ENCODE data around the gene WBP2NL. TPM values are rescaled to one million over a fixed set of nuclear protein-coding genes. Genes with fewer than 3 reads are reported as not detected.
A peak's percentile ranks its signal among the peaks of the same experiment; 100 is the strongest.

The WBP2NL gene
- total and polyA plus RNA-seq, 10 donors, result 1.2 to 5.0 (median 1.8) TPM

DNA sequence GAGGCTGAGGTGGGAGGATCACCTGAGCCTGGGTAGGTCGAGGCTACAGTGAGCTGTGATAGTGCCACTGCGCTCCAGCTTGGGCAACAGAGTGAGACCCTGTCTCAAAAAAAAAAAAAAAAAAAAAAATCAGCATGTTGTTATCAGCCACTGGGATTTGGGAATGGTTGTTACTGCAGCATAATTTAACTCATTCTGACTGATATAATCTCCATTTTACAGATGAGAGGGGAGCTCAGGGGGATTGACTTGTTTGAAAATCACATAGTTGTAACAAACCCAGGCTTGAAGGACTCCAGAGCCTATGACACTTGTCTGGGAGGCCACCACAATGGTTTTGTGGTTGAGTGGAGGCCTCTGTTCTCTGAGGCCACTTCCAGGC is 32.4 kb upstream of the WBP2NL start:
- H3K36me3 ChIP-seq, result no peaks in the 10 kb centered on the region
- TF ChIP-seq, protein P1, sequence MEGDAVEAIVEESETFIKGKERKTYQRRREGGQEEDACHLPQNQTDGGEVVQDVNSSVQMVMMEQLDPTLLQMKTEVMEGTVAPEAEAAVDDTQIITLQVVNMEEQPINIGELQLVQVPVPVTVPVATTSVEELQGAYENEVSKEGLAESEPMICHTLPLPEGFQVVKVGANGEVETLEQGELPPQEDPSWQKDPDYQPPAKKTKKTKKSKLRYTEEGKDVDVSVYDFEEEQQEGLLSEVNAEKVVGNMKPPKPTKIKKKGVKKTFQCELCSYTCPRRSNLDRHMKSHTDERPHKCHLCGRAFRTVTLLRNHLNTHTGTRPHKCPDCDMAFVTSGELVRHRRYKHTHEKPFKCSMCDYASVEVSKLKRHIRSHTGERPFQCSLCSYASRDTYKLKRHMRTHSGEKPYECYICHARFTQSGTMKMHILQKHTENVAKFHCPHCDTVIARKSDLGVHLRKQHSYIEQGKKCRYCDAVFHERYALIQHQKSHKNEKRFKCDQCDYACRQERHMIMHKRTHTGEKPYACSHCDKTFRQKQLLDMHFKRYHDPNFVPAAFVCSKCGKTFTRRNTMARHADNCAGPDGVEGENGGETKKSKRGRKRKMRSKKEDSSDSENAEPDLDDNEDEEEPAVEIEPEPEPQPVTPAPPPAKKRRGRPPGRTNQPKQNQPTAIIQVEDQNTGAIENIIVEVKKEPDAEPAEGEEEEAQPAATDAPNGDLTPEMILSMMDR (IDR thresholded peaks at IDR 0.05 in 8 of 11, conservative IDR thresholded peaks at IDR 0.05 in 3 of 11), result no peak
- no peak for TF ChIP-seq POLR2A (IDR thresholded peaks at IDR 0.05)
- no peak for TF ChIP-seq POLR2AphosphoS5 (IDR thresholded peaks at IDR 0.05)
- intact Hi-C loops (cut with DNase I; ENCODE audit: low total_unique reads), result no loop called here
- H3K9me3 ChIP-seq, result no peaks in the 10 kb centered on the region
- no peak overlapping the region for H3K27ac ChIP-seq
- no peak for DNase-seq
- H3K4me3 ChIP-seq, result no peak overlapping the region
- peaks cover 0 to 3% (median 0%) of the 10 kb centered on the region in 7 donors for H3K27me3 ChIP-seq (replicated peaks in 1 of 7)
- no peaks in the 10 kb centered on the region for H3K4me1 ChIP-seq
- WGBS, 5 donors, result 87 to 100% (median 93%) methylated on average over 2 of the region's 2 CpGs

GRCh38 chr22:41966607-41967240 is 31.9 kb upstream of the WBP2NL start:
- DNase-seq, result no peak
- Histone ChIP-seq H3K4me1 (no peaks in the 10 kb centered on the region), H3K27ac (no peak overlapping the region)

GRCh38 chr22:41968601-41969000 is 30.0 kb upstream of the WBP2NL start:
- Histone ChIP-seq H3K27me3 (replicated peaks in 1 of 7) (peaks cover 0 to 27% (median 7%) of the 10 kb centered on the region in 7 donors), H3K4me3 (no peak overlapping the region), H3K36me3 (no peaks in the 10 kb centered on the region), H3K27ac (no peak overlapping the region), H3K4me1 (no peaks in the 10 kb centered on the region), H3K9me3 (no peaks in the 10 kb centered on the region)
- no peak for DNase-seq
- TF ChIP-seq POLR2A (IDR thresholded peaks at IDR 0.05) (no peak), POLR2AphosphoS5 (IDR thresholded peaks at IDR 0.05) (no peak)
- intact Hi-C loops (cut with DNase I; ENCODE audit: low total_unique reads), result no loop called here
- WGBS, 5 donors, result 48 to 73% (median 54%) methylated on average over 6 to 9 of the region's 9 CpGs

More at GRCh38 chr22:41966607-41967240, 31.9 kb upstream of the WBP2NL start:
- intact Hi-C loops (cut with DNase I; ENCODE audit: low total_unique reads), result no loop called here
- Histone ChIP-seq H3K36me3 (no peaks in the 10 kb centered on the region), H3K4me3 (no peak overlapping the region), H3K27me3 (replicated peaks in 1 of 7) (peaks cover 0 to 9% (median 3%) of the 10 kb centered on the region in 7 donors), H3K9me3 (no peaks in the 10 kb centered on the region)
- TF ChIP-seq, protein P1 (IDR thresholded peaks at IDR 0.05 in 8 of 11, conservative IDR thresholded peaks at IDR 0.05 in 3 of 11), result peak in 9 of 11 experiments; percentile 11 to 47 (median 40)
- TF ChIP-seq POLR2AphosphoS5 (IDR thresholded peaks at IDR 0.05) (peak in 1 of 3 donors; percentile 11), POLR2A (IDR thresholded peaks at IDR 0.05) (no peak)
- 36 to 50% (median 45%) methylated on average over 8 of the region's 8 CpGs for WGBS, 5 donors

- TF ChIP-seq, protein P1 (IDR thresholded peaks at IDR 0.05 in 8 of 11, conservative IDR thresholded peaks at IDR 0.05 in 3 of 11), result no peak
- TF ChIP-seq POLR2A (IDR thresholded peaks at IDR 0.05), result no peak
- TF ChIP-seq POLR2AphosphoS5 (IDR thresholded peaks at IDR 0.05), result no peak
- Histone ChIP-seq H3K27ac (no peak within 1 kb of the TSS), H3K4me1 (no peaks in the 10 kb centered on the region), H3K36me3 (no peaks in the 10 kb centered on the region), H3K4me3 (no peak within 1 kb of the TSS), H3K27me3 (replicated peaks in 1 of 7) (peaks cover 0 to 33% (median 7%) of the 10 kb centered on the region in 7 donors), H3K9me3 (no peaks in the 10 kb centered on the region)
- intact Hi-C loops (cut with DNase I; ENCODE audit: low total_unique reads), result no loop called here
- WGBS, 5 donors, result 78 to 89% (median 87%) methylated on average over 2 to 8 of the region's 8 CpGs
- DNase-seq, result no peak
Measured at GRCh38 chr22:41969110-41969646, 29.4 kb upstream of the WBP2NL start, which contains the start of gene SEPTIN3. Gene SEPTIN3 (plus strand): TSS chr22:41969443. CDS start chr22:41971493, 2,050 bp downstream.

All from spleen (tissue), 11 donors.